CD4-positive, alpha-beta memory T cell (primary cell): Measurements from ENCODE around the gene C3orf52. TPM values are rescaled to one million over a fixed set of nuclear protein-coding genes. Genes with fewer than 3 reads are reported as not detected.
"Not testable (repeated sequence)": the region's sequence is repeated elsewhere in the genome, so short reads cannot be mapped to it uniquely, and the experiment has no call there.

Experiments
- CTCF ChIA-PET: fragments of 350-600 bp; sonication (Branson Sonifier 250); formaldehyde crosslinking; loops from one replicate; lab custom pipeline; 2021; ENCODE audit warnings: inconsistent platforms; ENCODE audit not compliant: partially characterized antibody; lab: Charles Lee
- POLR2A ChIA-PET: fragments of 350-600 bp; sonication (Branson Sonifier 250); formaldehyde crosslinking; loops from one replicate; lab custom pipeline; 2021; ENCODE audit not compliant: partially characterized antibody; lab: Charles Lee
- DNase-seq, 5 donors: peaks; one replicate each; pipeline versions ENCODE4 v3.0.0 to v3.0.0-alpha.2; 2020 to 2022; ENCODE audit warnings: mixed read lengths in 1 of 5
- H3K27ac ChIP-seq: one replicate; pipeline ENCODE4 v1.7.0; 2013; ENCODE audit warnings: low read depth, low read length
- H3K27me3 ChIP-seq: 2 replicates; pipeline ENCODE4 v1.7.0; 2013; ENCODE audit warnings: mild to moderate bottlenecking, low read length, moderate library complexity; ENCODE audit not compliant: insufficient read depth
- H3K36me3 ChIP-seq: 2 replicates; pipeline ENCODE4 v1.7.0; 2013; ENCODE audit warnings: mild to moderate bottlenecking, low read length, moderate library complexity; ENCODE audit not compliant: insufficient read depth
- H3K4me1 ChIP-seq: 2 replicates; pipeline ENCODE4 v1.7.0; 2013; ENCODE audit warnings: mild to moderate bottlenecking, low read length, moderate library complexity; ENCODE audit not compliant: insufficient read depth
- H3K4me3 ChIP-seq, 2 donors: one replicate each; pipeline ENCODE4 v1.7.0; 2013; ENCODE audit warnings: low read length in 2 of 2, mild to moderate bottlenecking in 1 of 2
- H3K9me3 ChIP-seq, 2 donors: one replicate each; pipeline ENCODE4 v1.7.0; 2013; ENCODE audit warnings: low read length in 2 of 2, control low read depth in 1 of 2; ENCODE audit not compliant: control insufficient read depth in 1 of 2
- H3K27ac Mint-ChIP-seq, 7 donors: one replicate each; pipeline ENCODE4 v1.8.0; 2020 to 2021; ENCODE audit warnings: mixed read lengths in 7 of 7, mild to moderate bottlenecking in 6 of 7, inconsistent platforms in 3 of 7, moderate library complexity in 3 of 7
- H3K27me3 Mint-ChIP-seq, 2 donors: one replicate each; pipeline ENCODE4 v1.8.0; 2020 to 2021; ENCODE audit warnings: mixed read lengths in 2 of 2
- H3K36me3 Mint-ChIP-seq, 2 donors: one replicate each; pipeline ENCODE4 v1.8.0; 2020 to 2021; ENCODE audit warnings: mixed read lengths in 2 of 2, inconsistent platforms in 1 of 2, mild to moderate bottlenecking in 1 of 2
- H3K4me1 Mint-ChIP-seq, 4 donors: one replicate each; pipeline ENCODE4 v1.8.0; 2020 to 2021; ENCODE audit warnings: mixed read lengths in 4 of 4, mild to moderate bottlenecking in 1 of 4
- H3K4me3 Mint-ChIP-seq, 8 donors: one replicate each; pipeline ENCODE4 v1.8.0; 2020 to 2021; ENCODE audit warnings: mixed read lengths in 8 of 8, mild to moderate bottlenecking in 7 of 8, moderate library complexity in 6 of 8, inconsistent platforms in 3 of 8
- H3K9me3 Mint-ChIP-seq, 8 donors: one replicate each; pipeline ENCODE4 v1.8.0; 2020 to 2021; ENCODE audit warnings: mixed read lengths in 8 of 8, mild to moderate bottlenecking in 5 of 8, inconsistent platforms in 3 of 8, moderate library complexity in 1 of 8
- intact Hi-C: fragments of 100-400 bp; cut with micrococcal nuclease; formaldehyde crosslinking; loops from one replicate; pipeline ENCODE4 v1.15.1; 2023
- polyA plus RNA-seq, 2 donors: library from polyadenylated mRNA; unstranded; fragments of 300-500 nt; fragmentation: Illumina TruSeq; gene quantifications; one replicate each; pipeline ENCODE4 v1.2.3, GENCODE V29; 2021
- total RNA-seq, 2 experiments: library from RNA; stranded (reverse); gene quantifications; one replicate each; pipeline ENCODE4 v1.2.3, GENCODE V29; 2021

Gene C3orf52
- 1 to 10 TPM; 2.0 to 2.3 TPM for total RNA-seq
- 1 to 10 TPM in 1 of 2 donors, under 1 TPM in 1; 0.47 to 2.1 TPM for polyA plus RNA-seq

DNA sequence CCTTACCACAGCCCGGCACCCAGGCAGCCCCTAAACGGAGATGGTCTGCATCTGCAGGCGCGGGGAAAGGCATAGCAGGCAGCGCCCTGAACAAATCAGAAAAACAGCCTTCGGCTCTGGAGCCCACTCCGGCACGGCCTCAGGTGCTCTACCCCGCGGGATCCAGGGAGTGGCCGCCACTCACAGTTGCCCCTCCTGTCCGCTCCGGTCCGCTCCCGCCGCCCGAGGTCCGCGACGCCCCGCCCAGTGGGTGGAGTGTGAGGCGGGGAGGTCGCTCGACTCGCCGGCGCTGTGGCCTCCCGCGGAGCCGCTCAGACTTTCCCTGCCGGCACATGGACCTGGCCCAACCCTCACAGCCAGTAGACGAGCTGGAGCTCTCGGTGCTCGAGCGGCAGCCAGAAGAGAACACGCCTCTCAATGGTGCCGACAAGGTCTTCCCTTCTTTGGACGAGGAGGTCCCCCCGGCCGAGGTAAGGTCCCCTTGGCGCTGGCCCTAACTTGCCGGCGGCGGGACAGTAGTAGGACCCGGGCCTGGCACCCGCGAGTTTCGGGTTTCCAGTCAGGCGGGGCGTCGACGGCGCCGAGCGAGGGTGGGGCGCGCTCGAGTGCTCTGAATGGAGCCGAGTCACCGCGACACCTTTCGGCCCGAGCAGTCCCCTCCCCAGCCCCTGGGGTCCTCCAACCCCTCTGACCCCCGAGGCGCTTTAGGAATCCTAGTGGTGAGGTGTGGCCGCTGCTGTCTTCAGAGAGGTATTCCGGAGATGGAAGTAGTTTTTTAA is at the start of gene C3orf52:
Gene C3orf52, plus strand, starts transcription at position 314 of the 779 bp plus-strand sequence. Its CDS starts 19 bp downstream, at position 333.
- peak; percentile 45 to 57 (median 55) for DNase-seq
- intact Hi-C loops: loop anchor here (1.0 kb wide), 2 partner anchors 11 to 43 kb away; no protein-coding TSS in a partner anchor
- Histone ChIP-seq H3K4me3 (peak within 1 kb of the TSS; percentile 17 to 55), H3K36me3 (no peaks in the 10 kb centered on the region), H3K27me3 (no peaks in the 10 kb centered on the region), H3K27ac (no peak within 1 kb of the TSS), H3K9me3 (no peaks in the 10 kb centered on the region), H3K4me1 (peaks cover 24% of the 10 kb centered on the region)
- no peaks in the 10 kb centered on the region for H3K36me3 Mint-ChIP-seq
- H3K27me3 Mint-ChIP-seq: peaks cover 0 to 5% of the 10 kb centered on the region in 2 donors
- peak within 1 kb of the TSS; percentile 83 to 87 (median 86) for H3K4me3 Mint-ChIP-seq
- H3K4me1 Mint-ChIP-seq: peaks cover 16 to 41% (median 25%) of the 10 kb centered on the region in 4 donors
- peak within 1 kb of the TSS; percentile 16 to 84 (median 73) for H3K27ac Mint-ChIP-seq
- H3K9me3 Mint-ChIP-seq: no peaks in the 10 kb centered on the region
- ChIA-PET POLR2A (interaction anchor here (1.8 kb wide), 1 partner anchor 14 kb away, joined by 4 read pairs; no protein-coding TSS in a partner anchor), CTCF (interaction anchor here (0.7 to 0.9 kb wide), 2 partner anchors 42 to 111 kb away, joined by 3 read pairs; no protein-coding TSS in a partner anchor)

- H3K36me3 ChIP-seq, H3K27me3 ChIP-seq, H3K9me3 ChIP-seq, H3K27ac Mint-ChIP-seq, POLR2A ChIA-PET, H3K27me3 Mint-ChIP-seq, H3K4me1 Mint-ChIP-seq, H3K4me3 Mint-ChIP-seq, H3K9me3 Mint-ChIP-seq, H3K36me3 Mint-ChIP-seq, intact Hi-C loops, H3K4me1 ChIP-seq, H3K27ac ChIP-seq, CTCF ChIA-PET, H3K4me3 ChIP-seq, DNase-seq: not testable (repeated sequence)
Observed at GRCh38 chr3:112037194-112037593, 49.0 kb upstream of the C3orf52 start.

DNA sequence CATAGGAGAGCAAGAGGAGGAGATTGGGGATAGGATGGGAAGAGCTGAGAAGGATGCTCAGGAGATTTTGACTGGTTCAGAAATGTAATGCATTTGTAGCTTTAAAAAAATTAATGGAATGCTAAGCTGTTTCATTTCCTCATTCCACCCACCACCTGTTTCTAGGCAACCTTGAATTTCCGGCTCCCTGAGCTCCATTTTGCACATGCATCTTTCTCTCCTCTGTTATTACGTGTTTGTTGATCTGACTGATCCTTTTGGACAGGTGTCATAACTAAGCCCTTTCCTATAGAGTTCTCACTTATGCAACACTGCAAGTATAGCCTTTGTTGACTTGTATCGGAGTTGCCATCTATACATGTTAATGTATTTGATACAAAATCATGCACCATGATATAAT is 47.3 kb upstream of the C3orf52 start:
- peaks cover 0 to 2% of the 10 kb centered on the region in 2 donors for H3K27me3 Mint-ChIP-seq
- no peak overlapping the region for H3K27ac Mint-ChIP-seq

GRCh38 chr3:112041321-112041720 is 44.9 kb upstream of the C3orf52 start:
- Mint-ChIP-seq H3K4me1 (no peaks in the 10 kb centered on the region), H3K27ac (no peak overlapping the region), H3K4me3 (no peak overlapping the region), H3K9me3 (peaks cover 0 to 3% (median 0%) of the 10 kb centered on the region in 8 donors), H3K36me3 (no peaks in the 10 kb centered on the region), H3K27me3 (peaks cover 0 to 2% of the 10 kb centered on the region in 2 donors)
- H3K36me3 ChIP-seq: no peaks in the 10 kb centered on the region
- DNase-seq: no peak
- no peaks in the 10 kb centered on the region for H3K4me1 ChIP-seq
- H3K4me3 ChIP-seq: no peak overlapping the region
- H3K27ac ChIP-seq: no peak overlapping the region
- H3K9me3 ChIP-seq: no peaks in the 10 kb centered on the region
- intact Hi-C loops: no loop called here
- ChIA-PET CTCF (interaction anchor here (1.1 to 5.2 kb wide), 6 partner anchors 8 to 70 kb away, joined by 3 to 43 read pairs (median 4); no protein-coding TSS in a partner anchor), POLR2A (no interaction called here)
- H3K27me3 ChIP-seq: no peaks in the 10 kb centered on the region

More for the DNA sequence above, 47.3 kb upstream of the C3orf52 start:
- H3K36me3 Mint-ChIP-seq: no peaks in the 10 kb centered on the region
- no peak overlapping the region for H3K4me3 Mint-ChIP-seq
- Histone ChIP-seq H3K27me3 (no peaks in the 10 kb centered on the region), H3K4me3 (no peak overlapping the region), H3K36me3 (no peaks in the 10 kb centered on the region), H3K9me3 (no peaks in the 10 kb centered on the region), H3K4me1 (no peaks in the 10 kb centered on the region), H3K27ac (no peak overlapping the region)
- DNase-seq: no peak
- intact Hi-C loops: no loop called here
- ChIA-PET CTCF (interaction anchor here (0.7 to 0.9 kb wide), 3 partner anchors 51 to 1224 kb away, joined by 3 read pairs; no protein-coding TSS in a partner anchor), POLR2A (no interaction called here)
- H3K9me3 Mint-ChIP-seq: peaks cover 0 to 3% (median 0%) of the 10 kb centered on the region in 8 donors
- no peaks in the 10 kb centered on the region for H3K4me1 Mint-ChIP-seq

DNA sequence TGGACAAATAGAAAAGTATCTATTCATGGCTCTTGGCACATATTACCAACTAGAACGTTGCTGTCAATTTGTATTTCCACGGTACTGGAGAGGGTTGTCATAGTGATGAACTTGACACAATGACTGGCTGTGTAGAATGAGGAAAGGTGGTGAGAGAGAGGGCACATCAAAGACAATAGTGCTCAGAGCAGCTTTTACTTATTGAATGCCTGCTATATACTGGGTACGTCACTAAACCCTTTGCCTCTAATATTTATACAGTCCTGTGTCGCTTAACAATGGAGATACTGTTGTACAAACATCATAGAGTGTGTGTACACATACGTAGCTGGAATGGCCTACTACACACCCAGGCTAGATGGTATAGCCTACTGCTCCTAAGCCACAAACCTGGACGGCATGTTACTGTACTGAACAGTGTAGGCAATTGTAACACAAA is 43.3 kb upstream of the C3orf52 start:
- Mint-ChIP-seq H3K27me3 (peaks cover 0 to 2% of the 10 kb centered on the region in 2 donors), H3K36me3 (no peaks in the 10 kb centered on the region), H3K27ac (no peak overlapping the region), H3K9me3 (peaks cover 0 to 1% (median 0%) of the 10 kb centered on the region in 8 donors), H3K4me3 (no peak overlapping the region), H3K4me1 (no peaks in the 10 kb centered on the region)
- Histone ChIP-seq H3K4me1 (no peaks in the 10 kb centered on the region), H3K36me3 (no peaks in the 10 kb centered on the region), H3K27ac (no peak overlapping the region), H3K27me3 (no peaks in the 10 kb centered on the region), H3K9me3 (no peaks in the 10 kb centered on the region), H3K4me3 (no peak overlapping the region)
- no peak for DNase-seq
- ChIA-PET CTCF (interaction anchor here (0.6 to 5.2 kb wide), 22 partner anchors 8 to 334 kb away, joined by 3 to 43 read pairs (median 4); partner anchors contain the start of genes ABHD10 and TMPRSS7), POLR2A (interaction anchor here (1.8 kb wide), 1 partner anchor 29 kb away, joined by 4 read pairs; no protein-coding TSS in a partner anchor)
- intact Hi-C loops: loop anchor here (1.0 kb wide), 4 partner anchors 29 to 326 kb away; partner anchors contain the start of gene C3orf52

- no peaks in the 10 kb centered on the region for H3K4me1 ChIP-seq
- H3K9me3 Mint-ChIP-seq: no peaks in the 10 kb centered on the region
- CTCF ChIA-PET: interaction anchor here (0.6 to 5.2 kb wide), 25 partner anchors 9 to 335 kb away, joined by 3 to 43 read pairs (median 4); partner anchors contain the start of genes ABHD10, C3orf52 and TMPRSS7
- no peak overlapping the region for H3K4me3 ChIP-seq
- POLR2A ChIA-PET: interaction anchor here (1.8 kb wide), 1 partner anchor 28 kb away, joined by 4 read pairs; no protein-coding TSS in a partner anchor
- DNase-seq: peak; percentile 53 to 64 (median 56)
- H3K27me3 ChIP-seq: no peaks in the 10 kb centered on the region
- no peak overlapping the region for H3K27ac ChIP-seq
- H3K36me3 ChIP-seq: no peaks in the 10 kb centered on the region
- H3K4me3 Mint-ChIP-seq: no peak overlapping the region
- no peaks in the 10 kb centered on the region for H3K9me3 ChIP-seq
- no peaks in the 10 kb centered on the region for H3K36me3 Mint-ChIP-seq
- peaks cover 1 to 2% of the 10 kb centered on the region in 2 donors for H3K27me3 Mint-ChIP-seq
- no peak overlapping the region for H3K27ac Mint-ChIP-seq
- no peaks in the 10 kb centered on the region for H3K4me1 Mint-ChIP-seq
- intact Hi-C loops: loop anchor here (1.0 kb wide), 4 partner anchors 29 to 326 kb away; partner anchors contain the start of gene C3orf52
Observed at GRCh38 chr3:112043621-112044201, 42.5 kb upstream of the C3orf52 start.
